DND-41 (cell line): ENCODE data around the gene C13orf42.

ENCODE experiments used
- CTCF ChIP-seq: IDR thresholded peaks from 2 replicates; pipeline ENCODE4 v1.5.1; 2012; ENCODE audit warnings: borderline replicate concordance, low read length, moderate library complexity, mild to moderate bottlenecking; ENCODE audit not compliant: poor library complexity, severe bottlenecking; ENCODE audit errors: extremely low read depth
- EZH2 ChIP-seq: IDR thresholded peaks from 3 replicates; pipeline ENCODE4 v1.6.1; 2012; ENCODE audit warnings: borderline replicate concordance, low read depth, mild to moderate bottlenecking, moderate library complexity, low read length, inconsistent platforms; ENCODE audit not compliant: severe bottlenecking

- TF ChIP-seq CTCF, result no peak
- no peak for TF ChIP-seq EZH2
These were observed 44.9 kb upstream of the C13orf42 start for GRCh38 chr13:51155776-51156515.
